IMR-90 (cell line): ENCODE results near the gene FADS1. TPM values are rescaled to one million over a fixed set of nuclear protein-coding genes. Genes with fewer than 3 reads are reported as not detected.
A peak's percentile ranks its signal among the peaks of the same experiment; 100 is the strongest.

Source experiments
- ATAC-seq: fragments of 200-7000 bp; cut with Tn5 transposase; 2 replicates; pipeline ENCODE4 v1.9.1; 2020; ENCODE audit warnings: low read depth, mild to moderate bottlenecking, moderate library complexity
- BruUV-seq: library from RNA; stranded (reverse); fragments of 400-500 nt; replicated peaks from 2 replicates; lab custom pipeline; 2021; lab: Mats Ljungman, UMichigan
- CTCF ChIA-PET: fragments of 300-600 bp; formaldehyde crosslinking; extraction: SDS; loops from one replicate; lab custom pipeline; 2021; ENCODE audit warnings: antibody characterized with exemption; lab: Yijun Ruan, JAX
- POLR2A ChIA-PET: fragments of 300-600 bp; sonication (Branson Sonifier 250); formaldehyde crosslinking; loops from one replicate; lab custom pipeline; 2022; ENCODE audit warnings: antibody characterized with exemption; ENCODE audit not compliant: unreplicated experiment; lab: Charles Lee
- DNase-seq: peaks from one replicate; pipeline ENCODE4 v3.0.0; 2013
- H2AFZ ChIP-seq: replicated peaks from 2 replicates; pipeline ENCODE3; 2013; ENCODE audit warnings: low read length, mild to moderate bottlenecking; ENCODE audit not compliant: poor library complexity
- H2AK5ac ChIP-seq: 2 replicates; pipeline ENCODE4 v1.6.1; 2013; ENCODE audit warnings: low read depth, low read length, inconsistent platforms
- H2AK9ac ChIP-seq: replicated peaks from 2 replicates; pipeline ENCODE3; 2013; ENCODE audit warnings: mild to moderate bottlenecking, low read depth, low read length, moderate library complexity; ENCODE audit not compliant: poor library complexity
- H2BK120ac ChIP-seq: 2 replicates; pipeline ENCODE4 v1.6.1; 2013; ENCODE audit warnings: low read depth, low read length, inconsistent platforms
- H2BK15ac ChIP-seq: 3 replicates; pipeline ENCODE4 v1.6.1; 2013; ENCODE audit warnings: low read depth, low read length, inconsistent platforms
- H2BK20ac ChIP-seq: 2 replicates; pipeline ENCODE4 v1.6.1; 2013; ENCODE audit warnings: low read depth, mild to moderate bottlenecking, inconsistent platforms, low read length, moderate library complexity
- H2BK5ac ChIP-seq: 2 replicates; pipeline ENCODE4 v1.6.1; 2013; ENCODE audit warnings: mild to moderate bottlenecking, low read depth, low read length, inconsistent platforms; ENCODE audit not compliant: poor library complexity, severe bottlenecking
- H3K14ac ChIP-seq: replicated peaks from 2 replicates; pipeline ENCODE4 v1.6.1; 2013; ENCODE audit warnings: low read depth, low read length, inconsistent platforms
- H3K18ac ChIP-seq: 2 replicates; pipeline ENCODE4 v1.6.1; 2013; ENCODE audit warnings: low read depth, low read length, control low read depth
- H3K23ac ChIP-seq: 2 replicates; pipeline ENCODE4 v1.6.1; 2013; ENCODE audit warnings: low read depth, low read length, inconsistent platforms
- H3K27ac ChIP-seq: 2 replicates; pipeline ENCODE4 v1.5.1; 2013; ENCODE audit warnings: mild to moderate bottlenecking, control low read depth, low read length; ENCODE audit not compliant: insufficient read depth
- H3K27me3 ChIP-seq: 2 replicates; pipeline ENCODE4 v1.6.1; 2013; ENCODE audit warnings: low read length; ENCODE audit not compliant: control insufficient read depth, insufficient read depth
- H3K36me3 ChIP-seq: 2 replicates; pipeline ENCODE4 v1.6.1; 2013; ENCODE audit warnings: low read length, mixed read lengths; ENCODE audit not compliant: control insufficient read depth, insufficient read depth
- H3K4ac ChIP-seq: 2 replicates; pipeline ENCODE4 v1.6.1; 2013; ENCODE audit warnings: low read depth, low read length, inconsistent platforms
- H3K4me1 ChIP-seq: 2 replicates; pipeline ENCODE4 v1.6.1; 2013; ENCODE audit warnings: low read length, mixed read lengths; ENCODE audit not compliant: control insufficient read depth, insufficient read depth
- H3K4me2 ChIP-seq: 2 replicates; pipeline ENCODE4 v1.6.1; 2013; ENCODE audit warnings: low read depth, mild to moderate bottlenecking, control low read depth, low read length, moderate library complexity
- H3K4me3 ChIP-seq: 2 replicates; pipeline ENCODE4 v1.5.1; 2013; ENCODE audit warnings: low read depth, mild to moderate bottlenecking, control low read depth, low read length, moderate library complexity; ENCODE audit not compliant: insufficient read depth
- H3K56ac ChIP-seq: 2 replicates; pipeline ENCODE4 v1.6.1; 2013; ENCODE audit warnings: low read length, inconsistent platforms; ENCODE audit not compliant: insufficient read depth; ENCODE audit errors: extremely low read depth
- H3K79me1 ChIP-seq, 2 experiments: 2 replicates each; pipeline ENCODE4 v1.6.1; 2013; ENCODE audit warnings: low read length in 2 of 2, inconsistent platforms in 1 of 2, low read depth in 1 of 2
- H3K9ac ChIP-seq: 2 replicates; pipeline ENCODE4 v1.6.1; 2013; ENCODE audit warnings: low read depth, low read length, control low read depth
- H3K9me1 ChIP-seq: 2 replicates; pipeline ENCODE4 v1.6.1; 2013; ENCODE audit warnings: low read length, inconsistent platforms; ENCODE audit not compliant: insufficient read depth
- H3K9me3 ChIP-seq: 2 replicates; pipeline ENCODE4 v1.6.1; 2013; ENCODE audit warnings: low read length; ENCODE audit not compliant: control insufficient read depth, insufficient read depth
- H4K20me1 ChIP-seq: 2 replicates; pipeline ENCODE4 v1.6.1; 2013; ENCODE audit warnings: low read length, inconsistent platforms; ENCODE audit not compliant: insufficient read depth
- H4K5ac ChIP-seq: 2 replicates; pipeline ENCODE4 v1.6.1; 2013; ENCODE audit warnings: mild to moderate bottlenecking, low read depth, low read length, control low read depth
- H4K8ac ChIP-seq, 2 experiments: 2 replicates each; pipeline ENCODE4 v1.6.1; 2013; ENCODE audit warnings: low read depth in 2 of 2, low read length in 2 of 2, control low read depth in 1 of 2, inconsistent platforms in 1 of 2
- H4K91ac ChIP-seq: 2 replicates; pipeline ENCODE4 v1.6.1; 2013; ENCODE audit warnings: low read depth, low read length, inconsistent platforms; ENCODE audit not compliant: insufficient read depth
- BHLHE40 ChIP-seq: fragments of 150-350 bp; IDR thresholded peaks from 2 replicates; pipeline ENCODE4 v1.6.1; 2016; ENCODE audit warnings: mild to moderate bottlenecking, low read depth, low read length
- CEBPB ChIP-seq: IDR thresholded peaks from 2 replicates; pipeline ENCODE4 v1.6.1; 2012; ENCODE audit warnings: low read depth, low read length, improper control_type of control experiment
- CHD1 ChIP-seq: IDR thresholded peaks from 2 replicates; pipeline ENCODE4 v1.6.1; 2012; ENCODE audit warnings: low read depth, low read length, improper control_type of control experiment
- CTCF ChIP-seq: conservative IDR thresholded peaks from 2 replicates; pipeline ENCODE4 v1.5.1; 2012; ENCODE audit warnings: mild to moderate bottlenecking, low read depth, low read length, improper control_type of control experiment
- ELK1 ChIP-seq: fragments of 150-350 bp; IDR thresholded peaks from 2 replicates; pipeline ENCODE4 v1.6.1; 2016; ENCODE audit warnings: low read depth, mild to moderate bottlenecking, low read length, moderate library complexity, borderline replicate concordance
- FOS ChIP-seq: fragments of 150-350 bp; IDR thresholded peaks from 2 replicates; pipeline ENCODE4 v1.6.1; 2016; ENCODE audit warnings: low read depth, low read length
- MAFK ChIP-seq: IDR thresholded peaks from 2 replicates; pipeline ENCODE4 v1.6.1; 2012; ENCODE audit warnings: low read depth, low read length, improper control_type of control experiment
- MAZ ChIP-seq: IDR thresholded peaks from 2 replicates; pipeline ENCODE4 v1.6.1; 2012; ENCODE audit warnings: low read depth, mild to moderate bottlenecking, low read length, improper control_type of control experiment, moderate library complexity, borderline replicate concordance
- MXI1 ChIP-seq: IDR thresholded peaks from 2 replicates; pipeline ENCODE4 v1.6.1; 2012; ENCODE audit warnings: low read depth, mild to moderate bottlenecking, low read length, moderate library complexity, borderline replicate concordance
- NFE2L2 ChIP-seq: fragments of 150-350 bp; IDR thresholded peaks from 2 replicates; pipeline ENCODE4 v1.6.1; 2016; ENCODE audit warnings: low read depth, mild to moderate bottlenecking, low read length
- POLR2A ChIP-seq: IDR thresholded peaks from 2 replicates; pipeline ENCODE4 v1.6.1; 2012; ENCODE audit warnings: mild to moderate bottlenecking, low read depth, low read length
- RAD21 ChIP-seq: IDR thresholded peaks from 2 replicates; pipeline ENCODE4 v1.6.1; 2012; ENCODE audit warnings: low read length, improper control_type of control experiment
- RCOR1 ChIP-seq: IDR thresholded peaks from 2 replicates; pipeline ENCODE4 v1.6.1; 2012; ENCODE audit warnings: mild to moderate bottlenecking, low read length, improper control_type of control experiment; ENCODE audit not compliant: insufficient replicate concordance
- RFX5 ChIP-seq: IDR thresholded peaks from 2 replicates; pipeline ENCODE4 v1.8.0; 2012; ENCODE audit warnings: low read depth, mild to moderate bottlenecking, low read length, moderate library complexity
- SMC3 ChIP-seq: fragments of 150-350 bp; IDR thresholded peaks from 2 replicates; pipeline ENCODE4 v1.6.1; 2016; ENCODE audit warnings: low read depth, mild to moderate bottlenecking, antibody characterized with exemption, low read length, moderate library complexity
- USF2 ChIP-seq: fragments of 150-350 bp; IDR thresholded peaks from 2 replicates; pipeline ENCODE4 v1.6.1; 2017; ENCODE audit warnings: mild to moderate bottlenecking, antibody characterized with exemption, low read length, low read depth
- WGBS, 2 experiments: methylation state at CpG; one replicate each; pipeline versions ENCODE4 v1.1.5 to v1.1.7; 2013; ENCODE audit warnings: missing lambda C conversion rate in 2 of 2; ENCODE audit not compliant: insufficient read length in 1 of 2; ENCODE audit errors: extremely low coverage in 2 of 2; 5-methylcytosine and 5-hydroxymethylcytosine counted together
- dilution Hi-C: fragments of 300-500 bp; cut with HindIII; formaldehyde crosslinking; loops from one replicate; pipeline ENCODE4 v1.14.3; 2018; ENCODE audit warnings: low sequenced_read_pairs; ENCODE audit not compliant: unreplicated experiment
- in situ Hi-C: fragments of 300-500 bp; cut with MboI; formaldehyde crosslinking; loops from 3 replicates; pipeline ENCODE4 v1.14.3; 2019; ENCODE audit warnings: low sequenced_read_pairs, inconsistent platforms, mixed read lengths
- intact Hi-C: fragments of 100-400 bp; cut with micrococcal nuclease; formaldehyde crosslinking; loops from 2 replicates; pipeline ENCODE4 v1.10.0; 2022
- polyA plus RNA-seq, 3 experiments: library from polyadenylated mRNA; depleted of rRNA; stranded (reverse); fragments of >200 nt; gene quantifications; 2 replicates each; pipeline ENCODE4 v1.2.3, GENCODE V29; 2012; ENCODE audit warnings: low replicate concordance in 1 of 3
- total RNA-seq: library from RNA; depleted of rRNA; stranded (reverse); fragments of >200 nt; gene quantifications from 2 replicates; pipeline ENCODE4 v1.2.3, GENCODE V29; 2012

FADS1 gene
- total and polyA plus RNA-seq, 2 of the 4 experiments (the other 2 are of a cell fraction) = 16.3 to 18.4 TPM

GRCh38 chr11:61833926-61834277 is 17.1 kb upstream of the FADS1 start:
- no peak overlapping the region for H2BK15ac ChIP-seq
- ATAC-seq (no peak), DNase-seq (no peak)
- H2AK5ac ChIP-seq = peak overlapping the region; percentile 16; the same call in 1 of the 2 replicates
- H2AK9ac ChIP-seq = peak overlapping the region; percentile 47
- H3K36me3 ChIP-seq = peaks cover 15% of the 10 kb centered on the region; the same call in 1 of the 2 replicates
- no peak overlapping the region for H3K4me3 ChIP-seq
- no peak overlapping the region for H3K56ac ChIP-seq
- WGBS, 2 experiments = 95% methylated on average over 8 of the region's 12 CpGs; no CpG with 5 or more reads in 1 of the 2 experiments
- H3K14ac ChIP-seq = no peak overlapping the region
- peak overlapping the region in 1 of 2 experiments; percentile 83; a peak in 1 of 4 replicates for H4K8ac ChIP-seq
- no peak overlapping the region for H3K18ac ChIP-seq
- peaks cover 53% of the 10 kb centered on the region; the same call in 1 of the 2 replicates for H4K20me1 ChIP-seq
- H4K91ac ChIP-seq = no peak overlapping the region
- no peaks in the 10 kb centered on the region for H3K27me3 ChIP-seq
- POLR2A ChIA-PET = no interaction called here
- 0 out of 2 replicates have a peak overlapping the region, but pooled peaks have one; percentile 80 for H3K23ac ChIP-seq
- no peak overlapping the region for H3K9ac ChIP-seq
- no peaks in the 10 kb centered on the region for H3K9me3 ChIP-seq
- H2AFZ ChIP-seq = peak overlapping the region; percentile 26
- TF ChIP-seq MAZ (no peak), FOS (no peak), SMC3 (no peak), CHD1 (no peak), MAFK (no peak), CTCF (no peak), ELK1 (no peak), USF2 (no peak), NFE2L2 (no peak), CEBPB (no peak), RAD21 (no peak), MXI1 (no peak), RFX5 (no peak), RCOR1 (no peak), BHLHE40 (no peak), POLR2A (no peak)
- BruUV-seq = no TSS peak
- CTCF ChIA-PET = interaction anchor here (1.5 kb wide), 1 partner anchor 37 kb away, joined by 6 read pairs; no protein-coding TSS in a partner anchor
- H2BK120ac ChIP-seq = peak overlapping the region; percentile 68; the same call in 1 of the 2 replicates
- H3K4me1 ChIP-seq = peaks cover 15% of the 10 kb centered on the region; the same call in 1 of the 2 replicates
- in situ Hi-C loops (no loop called here), intact Hi-C loops (no loop called here), dilution Hi-C loops (no loop called here)
- no peak overlapping the region for H4K5ac ChIP-seq
- H2BK5ac ChIP-seq = no peak overlapping the region
- H2BK20ac ChIP-seq = no peak overlapping the region
- no peak overlapping the region for H3K4me2 ChIP-seq
- H3K9me1 ChIP-seq = peaks cover 28% of the 10 kb centered on the region
- no peak overlapping the region for H3K27ac ChIP-seq
- H3K79me1 ChIP-seq = peaks cover 19 to 87% of the 10 kb centered on the region in 2 experiments
- peak overlapping the region; percentile 87; the same call in 1 of the 2 replicates for H3K4ac ChIP-seq
